Measurements from ENCODE around the gene SMARCA2.

GRCh38 chr9:2041736-2042135, 26.6 kb downstream of the SMARCA2 start:
- TF ChIP-seq CHCHD3 (CRISPR knock-in tag; IDR thresholded peaks at IDR 0.05) (no peak), RAD21 (CRISPR knock-in tag; conservative IDR thresholded peaks at IDR 0.05 in 1 of 2, IDR thresholded peaks at IDR 0.05 in 1 of 2) (no peak), POLR2A (conservative IDR thresholded peaks at IDR 0.05) (no peak), POLR2AphosphoS5 (IDR thresholded peaks at IDR 0.05; ENCODE audit: control insufficient read depth, insufficient read depth, low read depth, low read length) (no peak), CTCF (IDR thresholded peaks at IDR 0.05 in 2 of 3, conservative IDR thresholded peaks at IDR 0.05 in 1 of 3; ENCODE audit: insufficient read depth in 2 of 3, low read depth in 1 of 3, low read length in 3 of 3) (no peak), MAFF (IDR thresholded peaks at IDR 0.05; ENCODE audit: low read length) (no peak), KDM1A (IDR thresholded peaks at IDR 0.05) (no peak), ATF3 (IDR thresholded peaks at IDR 0.05) (no peak), ATF3 (CRISPR knock-in tag; conservative IDR thresholded peaks at IDR 0.05) (no peak), IFI16 (CRISPR knock-in tag; IDR thresholded peaks at IDR 0.05) (no peak), MAFK (IDR thresholded peaks at IDR 0.05; ENCODE audit: low read length) (no peak)

Measured in K562 (cell line).